ENCODE data around the gene RFT1. TPM values are rescaled to one million over a fixed set of nuclear protein-coding genes. Genes with fewer than 3 reads are reported as not detected.
A peak's percentile ranks its signal among the peaks of the same experiment; 100 is the strongest.

Gene RFT1
- total and polyA plus RNA-seq, 2 of the 13 experiments (the other 11 are each of a cell fraction or from before 2014, with no cell fraction given): 23.2 to 37.0 TPM

DNA sequence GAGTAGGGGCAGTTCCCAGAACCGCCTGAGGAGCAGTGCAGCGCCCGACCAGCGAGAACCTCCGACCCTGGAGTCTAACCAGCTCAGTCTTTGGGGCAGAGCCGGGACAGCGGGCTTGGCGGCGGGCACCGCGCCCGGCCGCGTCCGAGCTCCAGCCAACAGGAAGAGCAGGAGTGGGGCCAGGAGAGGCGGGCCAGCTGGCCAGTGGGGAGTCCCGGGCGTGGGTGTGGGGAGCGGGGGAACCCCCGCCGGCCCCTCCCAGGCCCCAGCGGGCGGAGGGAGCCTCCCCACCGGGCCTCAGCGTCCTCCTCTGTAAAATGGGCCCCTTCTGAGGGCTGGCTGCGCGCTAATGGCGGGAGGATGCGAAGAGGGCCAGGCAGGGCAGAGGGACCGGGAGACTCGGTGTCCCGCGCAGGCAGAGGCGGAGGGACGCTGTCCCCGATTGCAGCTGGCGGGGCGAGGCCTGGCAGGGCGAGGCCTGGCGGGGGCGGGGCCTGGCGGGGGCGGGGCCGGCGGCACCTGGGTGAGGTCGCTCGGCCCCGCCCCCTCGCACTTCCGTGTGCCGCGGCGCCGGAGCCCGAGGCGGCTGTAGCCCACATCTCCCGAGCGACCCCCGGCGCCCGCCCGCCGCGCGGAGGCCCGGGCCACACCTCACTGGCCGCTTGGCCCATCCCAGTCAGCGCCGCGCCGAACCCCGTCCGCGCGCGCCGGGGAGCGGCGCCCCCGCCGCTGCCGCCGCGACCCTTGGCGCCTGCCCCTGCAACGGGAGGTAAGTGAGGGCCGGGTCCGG, 30.6 kb upstream of the RFT1 start, which contains the start of gene PRKCD (continued):
- TF ChIP-seq SAP130 (CRISPR knock-in tag; IDR thresholded peaks at IDR 0.05; ENCODE audit: low read depth) (peak; percentile 68), CREM (IDR thresholded peaks at IDR 0.05) (no peak), CREM (CRISPR knock-in tag; IDR thresholded peaks at IDR 0.05) (no peak), KLF15 (CRISPR knock-in tag; IDR thresholded peaks at IDR 0.05; ENCODE audit: borderline replicate concordance) (no peak), PRPF4 (IDR thresholded peaks at IDR 0.05; ENCODE audit: low read depth, low read length, poor library complexity, severe bottlenecking) (no peak), SKI (IDR thresholded peaks at IDR 0.05; ENCODE audit: partially characterized antibody) (no peak), ZNF841 (CRISPR knock-in tag; IDR thresholded peaks at IDR 0.05; ENCODE audit: borderline replicate concordance) (no peak), SMC3 (IDR thresholded peaks at IDR 0.05; ENCODE audit: low read length) (no peak), ZNF776 (CRISPR knock-in tag; IDR thresholded peaks at IDR 0.05) (no peak), PTBP1 (IDR thresholded peaks at IDR 0.05; ENCODE audit: low read depth, low read length, poor library complexity, severe bottlenecking) (peak; percentile 58), CHD4 (IDR thresholded peaks at IDR 0.05; ENCODE audit: borderline replicate concordance, low read length) (no peak), REL (CRISPR knock-in tag; conservative IDR thresholded peaks at IDR 0.05) (no peak), CC2D1A (CRISPR knock-in tag; IDR thresholded peaks at IDR 0.05) (no peak), RFXANK (CRISPR knock-in tag; IDR thresholded peaks at IDR 0.05) (no peak), GABPA (IDR thresholded peaks at IDR 0.05; ENCODE audit: low read depth, low read length) (no peak), GABPA (CRISPR knock-in tag; IDR thresholded peaks at IDR 0.05; ENCODE audit: low read depth) (no peak)
- TF ChIP-seq, protein P1, sequence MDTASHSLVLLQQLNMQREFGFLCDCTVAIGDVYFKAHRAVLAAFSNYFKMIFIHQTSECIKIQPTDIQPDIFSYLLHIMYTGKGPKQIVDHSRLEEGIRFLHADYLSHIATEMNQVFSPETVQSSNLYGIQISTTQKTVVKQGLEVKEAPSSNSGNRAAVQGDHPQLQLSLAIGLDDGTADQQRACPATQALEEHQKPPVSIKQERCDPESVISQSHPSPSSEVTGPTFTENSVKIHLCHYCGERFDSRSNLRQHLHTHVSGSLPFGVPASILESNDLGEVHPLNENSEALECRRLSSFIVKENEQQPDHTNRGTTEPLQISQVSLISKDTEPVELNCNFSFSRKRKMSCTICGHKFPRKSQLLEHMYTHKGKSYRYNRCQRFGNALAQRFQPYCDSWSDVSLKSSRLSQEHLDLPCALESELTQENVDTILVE (CRISPR knock-in tag; IDR thresholded peaks at IDR 0.05): no peak
- TF ChIP-seq, protein P2, sequence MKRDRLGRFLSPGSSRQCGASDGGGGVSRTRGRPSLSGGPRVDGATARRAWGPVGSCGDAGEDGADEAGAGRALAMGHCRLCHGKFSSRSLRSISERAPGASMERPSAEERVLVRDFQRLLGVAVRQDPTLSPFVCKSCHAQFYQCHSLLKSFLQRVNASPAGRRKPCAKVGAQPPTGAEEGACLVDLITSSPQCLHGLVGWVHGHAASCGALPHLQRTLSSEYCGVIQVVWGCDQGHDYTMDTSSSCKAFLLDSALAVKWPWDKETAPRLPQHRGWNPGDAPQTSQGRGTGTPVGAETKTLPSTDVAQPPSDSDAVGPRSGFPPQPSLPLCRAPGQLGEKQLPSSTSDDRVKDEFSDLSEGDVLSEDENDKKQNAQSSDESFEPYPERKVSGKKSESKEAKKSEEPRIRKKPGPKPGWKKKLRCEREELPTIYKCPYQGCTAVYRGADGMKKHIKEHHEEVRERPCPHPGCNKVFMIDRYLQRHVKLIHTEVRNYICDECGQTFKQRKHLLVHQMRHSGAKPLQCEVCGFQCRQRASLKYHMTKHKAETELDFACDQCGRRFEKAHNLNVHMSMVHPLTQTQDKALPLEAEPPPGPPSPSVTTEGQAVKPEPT (CRISPR knock-in tag; IDR thresholded peaks at IDR 0.05; ENCODE audit: low read depth): no peak
- TF ChIP-seq, protein P3, sequence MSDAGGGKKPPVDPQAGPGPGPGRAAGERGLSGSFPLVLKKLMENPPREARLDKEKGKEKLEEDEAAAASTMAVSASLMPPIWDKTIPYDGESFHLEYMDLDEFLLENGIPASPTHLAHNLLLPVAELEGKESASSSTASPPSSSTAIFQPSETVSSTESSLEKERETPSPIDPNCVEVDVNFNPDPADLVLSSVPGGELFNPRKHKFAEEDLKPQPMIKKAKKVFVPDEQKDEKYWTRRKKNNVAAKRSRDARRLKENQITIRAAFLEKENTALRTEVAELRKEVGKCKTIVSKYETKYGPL (CRISPR knock-in tag; IDR thresholded peaks at IDR 0.05): no peak
